Breast epithelium (tissue), 3 donors: Measurements from ENCODE around the gene ETFDH.

ENCODE experiments used
- POLR2AphosphoS5 ChIP-seq, 3 donors: sonication (generic); formaldehyde crosslinking; IDR thresholded peaks; one replicate each; pipeline ENCODE4 v1.6.1; 2017; ENCODE audit warnings: antibody characterized with exemption in 3 of 3
- TF ChIP-seq, protein P1 (sequence below), 3 donors: fragments of 450-650 bp; IDR thresholded peaks; one replicate each; pipeline ENCODE4 v1.5.1; 2016 to 2017; ENCODE audit warnings: antibody characterized with exemption in 3 of 3, mild to moderate bottlenecking in 3 of 3, moderate library complexity in 3 of 3

DNA sequence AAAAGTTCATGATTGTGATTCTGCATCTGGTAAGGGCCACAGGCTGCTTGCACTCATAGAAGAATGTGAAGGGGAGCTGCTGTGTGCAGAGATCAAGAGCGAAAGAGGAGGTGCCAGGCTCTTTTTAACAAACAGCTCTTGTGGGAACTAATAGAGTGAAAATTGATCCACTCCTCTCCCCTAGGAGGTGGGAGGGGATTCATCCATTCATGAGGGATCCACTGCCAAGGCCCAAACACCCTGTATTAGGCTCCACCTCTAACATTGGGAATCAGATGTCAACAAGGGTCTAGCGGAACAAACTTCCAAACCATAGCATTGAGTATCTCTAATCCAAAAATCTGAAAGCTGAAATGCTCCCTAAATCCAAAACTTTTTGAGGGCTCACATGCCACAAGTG is 67.5 kb downstream of the ETFDH start:
- TF ChIP-seq, protein P1, sequence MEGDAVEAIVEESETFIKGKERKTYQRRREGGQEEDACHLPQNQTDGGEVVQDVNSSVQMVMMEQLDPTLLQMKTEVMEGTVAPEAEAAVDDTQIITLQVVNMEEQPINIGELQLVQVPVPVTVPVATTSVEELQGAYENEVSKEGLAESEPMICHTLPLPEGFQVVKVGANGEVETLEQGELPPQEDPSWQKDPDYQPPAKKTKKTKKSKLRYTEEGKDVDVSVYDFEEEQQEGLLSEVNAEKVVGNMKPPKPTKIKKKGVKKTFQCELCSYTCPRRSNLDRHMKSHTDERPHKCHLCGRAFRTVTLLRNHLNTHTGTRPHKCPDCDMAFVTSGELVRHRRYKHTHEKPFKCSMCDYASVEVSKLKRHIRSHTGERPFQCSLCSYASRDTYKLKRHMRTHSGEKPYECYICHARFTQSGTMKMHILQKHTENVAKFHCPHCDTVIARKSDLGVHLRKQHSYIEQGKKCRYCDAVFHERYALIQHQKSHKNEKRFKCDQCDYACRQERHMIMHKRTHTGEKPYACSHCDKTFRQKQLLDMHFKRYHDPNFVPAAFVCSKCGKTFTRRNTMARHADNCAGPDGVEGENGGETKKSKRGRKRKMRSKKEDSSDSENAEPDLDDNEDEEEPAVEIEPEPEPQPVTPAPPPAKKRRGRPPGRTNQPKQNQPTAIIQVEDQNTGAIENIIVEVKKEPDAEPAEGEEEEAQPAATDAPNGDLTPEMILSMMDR (IDR thresholded peaks at IDR 0.05), result no peak
- TF ChIP-seq POLR2AphosphoS5 (IDR thresholded peaks at IDR 0.05), result no peak
